Calu3 (cell line): ENCODE measurements around the gene SNX32. TPM values are rescaled to one million over a fixed set of nuclear protein-coding genes. Genes with fewer than 3 reads are reported as not detected.

Experiments used
- BruUV-seq: library from RNA; stranded (reverse); fragments of 400-500 nt; replicated peaks from 2 replicates; lab custom pipeline; 2021; lab: Mats Ljungman, UMichigan
- CTCF ChIA-PET: fragments of 300-600 bp; sonication (Branson Sonifier 250); formaldehyde crosslinking; loops from one replicate; lab custom pipeline; 2022; ENCODE audit warnings: antibody characterized with exemption; lab: Charles Lee
- DNase-seq: peaks from one replicate; pipeline ENCODE4 v3.0.0; 2022
- H3K27ac Mint-ChIP-seq: one replicate; pipeline ENCODE4 v1.8.0; 2022; ENCODE audit warnings: mixed read lengths; ENCODE audit not compliant: unreplicated experiment
- H3K27me3 Mint-ChIP-seq: one replicate; pipeline ENCODE4 v1.8.0; 2022; ENCODE audit warnings: mixed read lengths; ENCODE audit not compliant: unreplicated experiment
- H3K36me3 Mint-ChIP-seq: one replicate; pipeline ENCODE4 v1.8.0; 2022; ENCODE audit warnings: mild to moderate bottlenecking, moderate library complexity, mixed read lengths; ENCODE audit not compliant: insufficient read depth, unreplicated experiment
- H3K4me1 Mint-ChIP-seq: one replicate; pipeline ENCODE4 v1.8.0; 2022; ENCODE audit warnings: mild to moderate bottlenecking, low read depth, mixed read lengths; ENCODE audit not compliant: unreplicated experiment
- H3K4me3 Mint-ChIP-seq: one replicate; pipeline ENCODE4 v1.8.0; 2022; ENCODE audit warnings: mild to moderate bottlenecking, low read depth, moderate library complexity, mixed read lengths; ENCODE audit not compliant: unreplicated experiment
- H3K9me3 Mint-ChIP-seq: one replicate; pipeline ENCODE4 v1.8.0; 2022; ENCODE audit warnings: low read depth, mixed read lengths; ENCODE audit not compliant: unreplicated experiment
- CTCF ChIP-seq: fragments of 200-600 bp; IDR thresholded peaks from one replicate; pipeline ENCODE4 v1.8.0; 2022; ENCODE audit warnings: antibody characterized with exemption; ENCODE audit not compliant: unreplicated experiment
- intact Hi-C: fragments of 100-400 bp; cut with micrococcal nuclease; formaldehyde crosslinking; loops from one replicate; pipeline ENCODE4 v1.10.0; 2022; ENCODE audit not compliant: unreplicated experiment
- total RNA-seq: library from RNA; stranded (reverse); gene quantifications from 2 replicates; pipeline ENCODE4 v1.2.3, GENCODE V29; 2022

The SNX32 gene
- total RNA-seq, 1 experiment from 2014 or later, result not detected

GRCh38 chr11:65862941-65863888 is 29.5 kb downstream of the SNX32 start:
- no peak overlapping the region for H3K27ac Mint-ChIP-seq
- H3K36me3 Mint-ChIP-seq, result peaks cover 75% of the 10 kb centered on the region
- H3K9me3 Mint-ChIP-seq, result no peaks in the 10 kb centered on the region
- CTCF ChIA-PET, result no interaction called here
- intact Hi-C loops, result no loop called here
- no peak overlapping the region for H3K4me3 Mint-ChIP-seq
- no TSS peak for BruUV-seq
- no peak for DNase-seq
- no peaks in the 10 kb centered on the region for H3K27me3 Mint-ChIP-seq
- TF ChIP-seq CTCF, result no peak
- H3K4me1 Mint-ChIP-seq, result peaks cover 17% of the 10 kb centered on the region

- no TSS peak for BruUV-seq
- CTCF ChIA-PET, result no interaction called here
- intact Hi-C loops, result no loop called here
- no peaks in the 10 kb centered on the region for H3K9me3 Mint-ChIP-seq
- H3K4me3 Mint-ChIP-seq, result no peak overlapping the region
- H3K4me1 Mint-ChIP-seq, result peaks cover 9% of the 10 kb centered on the region
- no peak for TF ChIP-seq CTCF
- DNase-seq, result no peak
- H3K36me3 Mint-ChIP-seq, result peaks cover 67% of the 10 kb centered on the region
- no peak overlapping the region for H3K27ac Mint-ChIP-seq
- H3K27me3 Mint-ChIP-seq, result no peaks in the 10 kb centered on the region
These were observed 30.3 kb downstream of the SNX32 start for GRCh38 chr11:65863889-65864705.

- BruUV-seq, result no TSS peak
- no peak overlapping the region for H3K4me3 Mint-ChIP-seq
- H3K36me3 Mint-ChIP-seq, result peaks cover 67% of the 10 kb centered on the region
- H3K27me3 Mint-ChIP-seq, result peaks cover 7% of the 10 kb centered on the region
- CTCF ChIA-PET, result no interaction called here
- H3K9me3 Mint-ChIP-seq, result no peaks in the 10 kb centered on the region
- no peak for DNase-seq
- intact Hi-C loops, result no loop called here
- peaks cover 5% of the 10 kb centered on the region for H3K4me1 Mint-ChIP-seq
- no peak overlapping the region for H3K27ac Mint-ChIP-seq
- TF ChIP-seq CTCF, result no peak
These were observed 31.1 kb downstream of the SNX32 start for GRCh38 chr11:65864706-65865471.

- no peaks in the 10 kb centered on the region for H3K4me1 Mint-ChIP-seq
These were observed 31.9 kb downstream of the SNX32 start for GRCh38 chr11:65865550-65866172.

More at GRCh38 chr11:65865550-65866172, 31.9 kb downstream of the SNX32 start:
- Mint-ChIP-seq H3K27ac (no peak overlapping the region), H3K9me3 (no peaks in the 10 kb centered on the region), H3K36me3 (peaks cover 62% of the 10 kb centered on the region), H3K27me3 (peaks cover 15% of the 10 kb centered on the region), H3K4me3 (no peak overlapping the region)
- no peak for DNase-seq
- intact Hi-C loops, result no loop called here
- CTCF ChIA-PET, result no interaction called here
- TF ChIP-seq CTCF, result no peak
- BruUV-seq, result no TSS peak
